ENCODE data around the gene OR2T12. TPM values are rescaled to one million over a fixed set of nuclear protein-coding genes. Genes with fewer than 3 reads are reported as not detected.

Gene OR2T12
- total RNA-seq, 1 experiment from 2014 or later, result not detected

- Histone ChIP-seq H3K4me2 (ENCODE audit: low read length) (no peak overlapping the region), H3K27me3 (ENCODE audit: insufficient read depth, low read length) (no peaks in the 10 kb centered on the region), H3K4me1 (ENCODE audit: control insufficient read depth in 1 of 2, insufficient read depth in 2 of 2, low read length in 2 of 2) (no peaks in the 10 kb centered on the region), H4K20me1 (ENCODE audit: insufficient read depth) (no peaks in the 10 kb centered on the region), H3K9me3 (ENCODE audit: control insufficient read depth in 1 of 2, insufficient read depth in 1 of 2, low read depth in 1 of 2, low read length in 2 of 2) (peaks cover 0 to 18% of the 10 kb centered on the region in 2 experiments; a peak in 2 of 4 replicates), H3K27ac (ENCODE audit: low read depth, low read length) (no peak overlapping the region), H3K36me3 (ENCODE audit: control insufficient read depth in 1 of 2, insufficient read depth in 2 of 2, low read length in 2 of 2) (no peaks in the 10 kb centered on the region), H3K9ac (ENCODE audit: low read length) (no peak overlapping the region), H3K79me2 (ENCODE audit: insufficient read depth, low read length) (no peaks in the 10 kb centered on the region), H2AFZ (ENCODE audit: low read depth, low read length, poor library complexity, severe bottlenecking) (no peak overlapping the region), H3K4me3 (replicated peaks in 1 of 2; ENCODE audit: low read depth in 1 of 2, low read length in 2 of 2) (no peak overlapping the region), H3K9me2 (ENCODE audit: insufficient read depth) (no peaks in the 10 kb centered on the region)
- BruUV-seq (replicated peaks), result no TSS peak
- no peak for TF ChIP-seq YY1 (IDR thresholded peaks at IDR 0.05; ENCODE audit: extremely low read depth, insufficient replicate concordance, low read depth, low read length)
- TF ChIP-seq TCF7L2 (IDR thresholded peaks at IDR 0.05; ENCODE audit: borderline replicate concordance, extremely low read depth, insufficient read depth, insufficient read length), result no peak
- no peak for TF ChIP-seq SIN3A (IDR thresholded peaks at IDR 0.05; ENCODE audit: low read depth)
- no peak for TF ChIP-seq EZH2 (IDR thresholded peaks at IDR 0.05)
- no peak for TF ChIP-seq SP1 (IDR thresholded peaks at IDR 0.05; ENCODE audit: low read depth)
- no peak for TF ChIP-seq RAD21 (IDR thresholded peaks at IDR 0.05; ENCODE audit: low read depth)
- TF ChIP-seq ZFX (IDR thresholded peaks at IDR 0.05), result no peak
- TF ChIP-seq JUND (IDR thresholded peaks at IDR 0.05), result no peak
- TF ChIP-seq EGR1 (IDR thresholded peaks at IDR 0.05; ENCODE audit: low read depth), result no peak
- no peak for TF ChIP-seq ZBTB33 (IDR thresholded peaks at IDR 0.05; ENCODE audit: extremely low read depth, insufficient replicate concordance, low read length)
- TF ChIP-seq POLR2AphosphoS5 (IDR thresholded peaks at IDR 0.05; ENCODE audit: low read depth, low read length), result no peak
- no peak for TF ChIP-seq MAX (IDR thresholded peaks at IDR 0.05)
- ChIA-PET RAD21 (ENCODE audit: low non-redundant PET in 1 of 2, low total read pairs in 2 of 2, uncharacterized antibody in 2 of 2, unreplicated experiment in 2 of 2) (no interaction called here), POLR2A (no interaction called here), CTCF (no interaction called here)
- DNase-seq (ENCODE audit: low read depth, low spot score) (no peak), ATAC-seq (no peak)
- intact Hi-C loops (cut with micrococcal nuclease), result no loop called here
Measured at GRCh38 chr1:248343451-248343850, 40.2 kb upstream of the OR2T12 start.

Measured in HCT116 (cell line).